Ishikawa (cell line): ENCODE measurements around the gene C10orf62.

ENCODE experiments used
- CEBPB ChIP-seq: IDR thresholded peaks from 2 replicates; pipeline ENCODE4 v1.6.1; 2012
- CREB1 ChIP-seq: IDR thresholded peaks from 2 replicates; pipeline ENCODE4 v1.6.1; 2012; ENCODE audit warnings: low read depth
- EP300 ChIP-seq: IDR thresholded peaks from 2 replicates; pipeline ENCODE4 v1.6.1; 2012; ENCODE audit warnings: borderline replicate concordance
- FOXM1 ChIP-seq: IDR thresholded peaks from 2 replicates; pipeline ENCODE4 v1.6.1; 2012; ENCODE audit warnings: low read depth, borderline replicate concordance
- NFIC ChIP-seq: IDR thresholded peaks from 2 replicates; pipeline ENCODE4 v1.6.1; 2012
- RAD21 ChIP-seq: IDR thresholded peaks from 2 replicates; pipeline ENCODE4 v1.6.1; 2012; ENCODE audit warnings: low read depth
- TAF1 ChIP-seq: IDR thresholded peaks from 2 replicates; pipeline ENCODE4 v1.6.1; 2012; ENCODE audit warnings: low read depth, mild to moderate bottlenecking
- TEAD4 ChIP-seq: IDR thresholded peaks from 2 replicates; pipeline ENCODE4 v1.6.1; 2012
- YY1 ChIP-seq: IDR thresholded peaks from 2 replicates; pipeline ENCODE4 v1.6.1; 2012; ENCODE audit warnings: low read depth
- ZBTB7A ChIP-seq: IDR thresholded peaks from 2 replicates; pipeline ENCODE4 v1.6.1; 2012; ENCODE audit warnings: low read depth
- TF ChIP-seq, protein P1 (sequence below): IDR thresholded peaks from 2 replicates; pipeline ENCODE4 v1.6.1; 2012
- TF ChIP-seq, protein P2 (sequence below): IDR thresholded peaks from 2 replicates; pipeline ENCODE4 v1.6.1; 2012; ENCODE audit warnings: low read depth, mild to moderate bottlenecking

- TF ChIP-seq, protein P1, sequence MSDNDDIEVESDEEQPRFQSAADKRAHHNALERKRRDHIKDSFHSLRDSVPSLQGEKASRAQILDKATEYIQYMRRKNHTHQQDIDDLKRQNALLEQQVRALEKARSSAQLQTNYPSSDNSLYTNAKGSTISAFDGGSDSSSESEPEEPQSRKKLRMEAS = no peak
- no peak for TF ChIP-seq EP300
- TF ChIP-seq CREB1 = no peak
- TF ChIP-seq ZBTB7A = no peak
- TF ChIP-seq TAF1 = no peak
- no peak for TF ChIP-seq RAD21
- no peak for TF ChIP-seq NFIC
- no peak for TF ChIP-seq YY1
- TF ChIP-seq FOXM1 = no peak
- TF ChIP-seq, protein P2, sequence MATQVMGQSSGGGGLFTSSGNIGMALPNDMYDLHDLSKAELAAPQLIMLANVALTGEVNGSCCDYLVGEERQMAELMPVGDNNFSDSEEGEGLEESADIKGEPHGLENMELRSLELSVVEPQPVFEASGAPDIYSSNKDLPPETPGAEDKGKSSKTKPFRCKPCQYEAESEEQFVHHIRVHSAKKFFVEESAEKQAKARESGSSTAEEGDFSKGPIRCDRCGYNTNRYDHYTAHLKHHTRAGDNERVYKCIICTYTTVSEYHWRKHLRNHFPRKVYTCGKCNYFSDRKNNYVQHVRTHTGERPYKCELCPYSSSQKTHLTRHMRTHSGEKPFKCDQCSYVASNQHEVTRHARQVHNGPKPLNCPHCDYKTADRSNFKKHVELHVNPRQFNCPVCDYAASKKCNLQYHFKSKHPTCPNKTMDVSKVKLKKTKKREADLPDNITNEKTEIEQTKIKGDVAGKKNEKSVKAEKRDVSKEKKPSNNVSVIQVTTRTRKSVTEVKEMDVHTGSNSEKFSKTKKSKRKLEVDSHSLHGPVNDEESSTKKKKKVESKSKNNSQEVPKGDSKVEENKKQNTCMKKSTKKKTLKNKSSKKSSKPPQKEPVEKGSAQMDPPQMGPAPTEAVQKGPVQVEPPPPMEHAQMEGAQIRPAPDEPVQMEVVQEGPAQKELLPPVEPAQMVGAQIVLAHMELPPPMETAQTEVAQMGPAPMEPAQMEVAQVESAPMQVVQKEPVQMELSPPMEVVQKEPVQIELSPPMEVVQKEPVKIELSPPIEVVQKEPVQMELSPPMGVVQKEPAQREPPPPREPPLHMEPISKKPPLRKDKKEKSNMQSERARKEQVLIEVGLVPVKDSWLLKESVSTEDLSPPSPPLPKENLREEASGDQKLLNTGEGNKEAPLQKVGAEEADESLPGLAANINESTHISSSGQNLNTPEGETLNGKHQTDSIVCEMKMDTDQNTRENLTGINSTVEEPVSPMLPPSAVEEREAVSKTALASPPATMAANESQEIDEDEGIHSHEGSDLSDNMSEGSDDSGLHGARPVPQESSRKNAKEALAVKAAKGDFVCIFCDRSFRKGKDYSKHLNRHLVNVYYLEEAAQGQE = no peak
- no peak for TF ChIP-seq CEBPB
- no peak for TF ChIP-seq TEAD4
These were observed 12.0 kb downstream of the C10orf62 start for GRCh38 chr10:97601268-97602215.
